Endodermal cell (in vitro differentiated cells): ENCODE measurements around the gene NDRG2. TPM values are rescaled to one million over a fixed set of nuclear protein-coding genes. Genes with fewer than 3 reads are reported as not detected.

Source experiments
- DNase-seq: peaks from one replicate; pipeline ENCODE4 v3.0.0-alpha.2; 2017
- H3K27ac ChIP-seq: 2 replicates; pipeline ENCODE4 v1.5.1; 2013; ENCODE audit warnings: mild to moderate bottlenecking, low read depth, low read length, moderate library complexity
- H3K27me3 ChIP-seq: 2 replicates; pipeline ENCODE4 v1.6.1; 2013; ENCODE audit warnings: mild to moderate bottlenecking, low read length, moderate library complexity; ENCODE audit not compliant: insufficient read depth, control insufficient read depth, poor library complexity, severe bottlenecking
- H3K36me3 ChIP-seq: 2 replicates; pipeline ENCODE4 v1.7.0; 2013; ENCODE audit warnings: mild to moderate bottlenecking, low read length, moderate library complexity; ENCODE audit not compliant: control insufficient read depth, insufficient read depth
- H3K4me1 ChIP-seq: one replicate; pipeline ENCODE4 v1.7.0; 2013; ENCODE audit warnings: low read length; ENCODE audit not compliant: control insufficient read depth, insufficient read depth
- H3K4me3 ChIP-seq: 2 replicates; pipeline ENCODE4 v1.5.1; 2013; ENCODE audit warnings: mild to moderate bottlenecking, low read length, moderate library complexity
- H3K9ac ChIP-seq: 2 replicates; pipeline ENCODE4 v1.6.1; 2013; ENCODE audit warnings: mild to moderate bottlenecking, low read length, moderate library complexity; ENCODE audit not compliant: poor library complexity, severe bottlenecking; ENCODE audit errors: extremely low read depth
- H3K9me3 ChIP-seq: 2 replicates; pipeline ENCODE4 v1.6.1; 2013; ENCODE audit warnings: mild to moderate bottlenecking, low read length, moderate library complexity; ENCODE audit not compliant: control insufficient read depth
- H3K27ac Mint-ChIP-seq: 2 replicates; pipeline ENCODE4 v1.8.0; 2020; ENCODE audit warnings: mixed read lengths
- H3K27me3 Mint-ChIP-seq: 2 replicates; pipeline ENCODE4 v1.8.0; 2021; ENCODE audit warnings: mild to moderate bottlenecking, mixed read lengths; ENCODE audit not compliant: insufficient read depth
- H3K36me3 Mint-ChIP-seq: 2 replicates; pipeline ENCODE4 v1.8.0; 2020; ENCODE audit warnings: low read depth, mixed read lengths
- H3K4me1 Mint-ChIP-seq: 2 replicates; pipeline ENCODE4 v1.8.0; 2020; ENCODE audit warnings: mixed read lengths
- H3K4me3 Mint-ChIP-seq: 2 replicates; pipeline ENCODE4 v1.8.0; 2020; ENCODE audit warnings: mild to moderate bottlenecking, moderate library complexity, mixed read lengths
- H3K9me3 Mint-ChIP-seq: 2 replicates; pipeline ENCODE4 v1.8.0; 2020; ENCODE audit warnings: mild to moderate bottlenecking, mixed read lengths
- WGBS, 2 experiments: methylation state at CpG; one replicate each; pipeline versions ENCODE4 v1.1.5 to v1.1.7; 2013; ENCODE audit warnings: missing lambda C conversion rate in 2 of 2, mixed read lengths in 1 of 2; ENCODE audit not compliant: insufficient coverage in 1 of 2, insufficient read length in 1 of 2; 5-methylcytosine and 5-hydroxymethylcytosine counted together
- total RNA-seq, 2 donors: library from RNA; stranded (reverse); fragmentation: NEBNext Ultra II Directional in 1 of 2; extraction: Animal tissue kit (Norgen Biotek cat#: 25700) in 1 of 2; gene quantifications; 2 replicates in 1 of 2; 3 replicates in 1 of 2; pipeline ENCODE4 v1.2.1, GENCODE V29; 2021
- TF ChIP-seq, protein P1 (sequence below): fragments of 200-600 bp; sonication (generic); conservative IDR thresholded peaks from 2 replicates; pipeline ENCODE4 v1.5.0; 2021; ENCODE audit warnings: antibody characterized with exemption, mild to moderate bottlenecking

NDRG2 gene
- total RNA-seq, 2 donors from 2014 or later = 46.3 to 52.8 TPM

DNA sequence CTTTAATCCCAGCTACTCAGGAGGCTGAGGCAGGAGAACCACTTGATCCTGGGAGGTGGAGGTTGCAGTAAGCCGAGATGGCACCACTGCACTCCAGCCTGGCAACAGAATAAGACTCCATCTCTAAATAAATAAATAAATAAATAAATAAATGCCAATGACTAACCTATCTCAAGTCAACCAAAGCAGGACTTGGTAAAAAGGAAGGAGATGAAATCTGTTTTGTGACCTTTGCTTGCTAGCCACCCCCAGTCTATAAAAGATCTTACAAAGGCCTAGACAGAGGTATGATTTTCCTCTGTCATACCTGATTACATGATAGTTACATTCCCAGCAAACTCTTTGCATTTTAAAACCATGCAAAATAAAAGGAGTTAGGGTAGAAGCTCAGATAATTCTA lies 48.6 kb downstream of the NDRG2 start:
- Histone ChIP-seq H3K4me3 (no peak overlapping the region), H3K27ac (no peak overlapping the region), H3K4me1 (no peaks in the 10 kb centered on the region), H3K27me3 (no peaks in the 10 kb centered on the region), H3K9me3 (no peaks in the 10 kb centered on the region), H3K9ac (no peak overlapping the region), H3K36me3 (no peaks in the 10 kb centered on the region)
- no peak for DNase-seq
- no peak overlapping the region for H3K4me3 Mint-ChIP-seq
- peaks cover 21% of the 10 kb centered on the region for H3K27me3 Mint-ChIP-seq
- H3K9me3 Mint-ChIP-seq = no peaks in the 10 kb centered on the region
- WGBS, 2 experiments = 63% methylated on average over 1 of the region's 1 CpG; no CpG with 5 or more reads in 1 of the 2 experiments
- TF ChIP-seq, protein P1, sequence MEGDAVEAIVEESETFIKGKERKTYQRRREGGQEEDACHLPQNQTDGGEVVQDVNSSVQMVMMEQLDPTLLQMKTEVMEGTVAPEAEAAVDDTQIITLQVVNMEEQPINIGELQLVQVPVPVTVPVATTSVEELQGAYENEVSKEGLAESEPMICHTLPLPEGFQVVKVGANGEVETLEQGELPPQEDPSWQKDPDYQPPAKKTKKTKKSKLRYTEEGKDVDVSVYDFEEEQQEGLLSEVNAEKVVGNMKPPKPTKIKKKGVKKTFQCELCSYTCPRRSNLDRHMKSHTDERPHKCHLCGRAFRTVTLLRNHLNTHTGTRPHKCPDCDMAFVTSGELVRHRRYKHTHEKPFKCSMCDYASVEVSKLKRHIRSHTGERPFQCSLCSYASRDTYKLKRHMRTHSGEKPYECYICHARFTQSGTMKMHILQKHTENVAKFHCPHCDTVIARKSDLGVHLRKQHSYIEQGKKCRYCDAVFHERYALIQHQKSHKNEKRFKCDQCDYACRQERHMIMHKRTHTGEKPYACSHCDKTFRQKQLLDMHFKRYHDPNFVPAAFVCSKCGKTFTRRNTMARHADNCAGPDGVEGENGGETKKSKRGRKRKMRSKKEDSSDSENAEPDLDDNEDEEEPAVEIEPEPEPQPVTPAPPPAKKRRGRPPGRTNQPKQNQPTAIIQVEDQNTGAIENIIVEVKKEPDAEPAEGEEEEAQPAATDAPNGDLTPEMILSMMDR = no peak
- no peaks in the 10 kb centered on the region for H3K36me3 Mint-ChIP-seq
- H3K27ac Mint-ChIP-seq = no peak overlapping the region
- H3K4me1 Mint-ChIP-seq = peaks cover 5% of the 10 kb centered on the region

DNA sequence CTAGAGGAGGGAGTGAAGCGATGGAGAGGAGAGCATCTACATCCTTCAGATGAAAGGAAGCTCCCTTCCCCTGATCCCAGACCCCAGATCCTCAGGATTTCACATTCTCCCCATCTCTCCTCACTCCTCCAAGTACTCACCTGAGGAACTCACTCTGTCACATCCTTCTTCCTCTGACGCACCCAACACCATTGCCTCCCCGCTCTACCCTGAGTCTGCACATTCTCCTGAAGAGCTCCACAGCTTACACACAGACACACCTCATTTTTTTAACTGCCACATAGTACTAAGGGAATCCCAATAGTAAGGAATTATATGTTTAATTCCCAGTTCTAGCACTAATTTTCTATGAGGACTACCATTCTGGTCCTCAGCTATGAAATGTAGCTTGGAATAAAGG lies 51.4 kb downstream of the NDRG2 start:
- H3K27ac Mint-ChIP-seq = no peak overlapping the region
- H3K4me3 ChIP-seq = no peak overlapping the region
- 91% methylated on average over 2 of the region's 3 CpGs; no CpG with 5 or more reads in 1 of the 2 experiments for WGBS, 2 experiments
- H3K4me1 ChIP-seq = no peaks in the 10 kb centered on the region
- H3K9ac ChIP-seq = no peak overlapping the region
- DNase-seq = no peak
- no peaks in the 10 kb centered on the region for H3K9me3 ChIP-seq
- peaks cover 4% of the 10 kb centered on the region for H3K27me3 ChIP-seq
- TF ChIP-seq, protein P1 = no peak
- no peak overlapping the region for H3K4me3 Mint-ChIP-seq
- no peaks in the 10 kb centered on the region for H3K9me3 Mint-ChIP-seq
- H3K36me3 ChIP-seq = no peaks in the 10 kb centered on the region
- no peaks in the 10 kb centered on the region for H3K36me3 Mint-ChIP-seq
- no peak overlapping the region for H3K27ac ChIP-seq
- H3K27me3 Mint-ChIP-seq = peaks cover 21% of the 10 kb centered on the region
- H3K4me1 Mint-ChIP-seq = peaks cover 7% of the 10 kb centered on the region

DNA sequence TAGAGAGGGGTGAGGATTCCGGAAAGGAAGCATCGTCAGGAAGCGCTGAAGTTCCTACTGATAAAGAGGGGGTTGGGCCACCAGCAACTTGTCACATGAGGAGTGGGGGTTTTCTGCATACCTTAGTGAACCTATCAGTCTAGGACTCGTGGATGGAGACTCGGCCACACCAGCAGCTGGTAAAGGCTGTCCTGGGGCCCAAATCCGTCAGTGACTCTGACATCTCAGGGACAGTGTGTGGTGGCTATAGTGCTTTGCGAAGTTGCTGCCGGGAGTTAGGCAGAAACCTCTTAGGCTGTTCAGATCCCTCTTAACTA lies 53.2 kb downstream of the NDRG2 start:
- peaks cover 7% of the 10 kb centered on the region for H3K4me1 Mint-ChIP-seq
- 16 to 28% methylated on average over 7 to 8 of the region's 8 CpGs for WGBS, 2 experiments
- H3K36me3 ChIP-seq = no peaks in the 10 kb centered on the region
- H3K9me3 Mint-ChIP-seq = no peaks in the 10 kb centered on the region
- peak overlapping the region; percentile 96 for H3K27ac Mint-ChIP-seq
- H3K4me1 ChIP-seq = no peaks in the 10 kb centered on the region
- peak overlapping the region; percentile 95 for H3K4me3 ChIP-seq
- DNase-seq = no peak
- H3K9ac ChIP-seq = no peak overlapping the region
- no peak overlapping the region for H3K27ac ChIP-seq
- H3K27me3 ChIP-seq = peaks cover 22% of the 10 kb centered on the region
- H3K4me3 Mint-ChIP-seq = peak overlapping the region; percentile 83
- H3K27me3 Mint-ChIP-seq = peaks cover 39% of the 10 kb centered on the region
- H3K36me3 Mint-ChIP-seq = no peaks in the 10 kb centered on the region
- TF ChIP-seq, protein P1 = no peak
- no peaks in the 10 kb centered on the region for H3K9me3 ChIP-seq
